Suppressor macrophage treated with lipopolysaccharide for 4 hours (primary cell): Measurements from ENCODE around the gene CIAO3.
"Not testable (repeated sequence)": the region's sequence is repeated elsewhere in the genome, so short reads cannot be mapped to it uniquely, and the experiment has no call there.

ENCODE experiments used
- DNase-seq: peaks from one replicate; pipeline ENCODE4 v3.0.0-alpha.2; 2020

CIAO3 gene

GRCh38 chr16:759110-759910 lies 18.5 kb upstream of the CIAO3 start:
- no peak for DNase-seq

GRCh38 chr16:756428-756827 lies 15.6 kb upstream of the CIAO3 start:
- DNase-seq, result peak; percentile 24

GRCh38 chr16:754656-755055 lies 13.9 kb upstream of the CIAO3 start:
- DNase-seq, result peak; percentile 73

DNA sequence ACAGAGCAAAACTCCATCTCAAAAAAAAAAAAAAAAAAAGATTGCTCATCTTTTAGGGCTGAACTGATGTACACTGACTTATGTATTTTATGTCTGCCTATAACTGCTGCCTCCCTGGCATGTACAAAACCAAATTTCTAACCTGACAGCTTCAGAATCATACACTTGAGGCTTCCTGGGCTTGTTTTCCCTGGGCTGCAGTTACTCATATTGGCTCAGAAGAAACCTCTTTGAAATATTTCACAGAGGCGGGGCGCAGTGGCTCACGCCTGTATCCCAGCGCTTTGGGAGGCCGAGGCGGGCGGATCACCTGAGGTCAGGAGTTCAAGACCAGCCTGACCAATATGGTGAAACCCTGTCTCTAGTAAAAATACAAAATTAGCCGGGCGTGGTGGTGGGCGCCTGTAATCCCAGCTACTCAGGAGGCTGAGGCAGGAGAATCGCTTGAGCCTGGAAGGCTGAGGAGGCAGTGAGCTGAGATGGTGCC lies 13.4 kb upstream of the CIAO3 start:
- DNase-seq, result not testable (repeated sequence)

DNA sequence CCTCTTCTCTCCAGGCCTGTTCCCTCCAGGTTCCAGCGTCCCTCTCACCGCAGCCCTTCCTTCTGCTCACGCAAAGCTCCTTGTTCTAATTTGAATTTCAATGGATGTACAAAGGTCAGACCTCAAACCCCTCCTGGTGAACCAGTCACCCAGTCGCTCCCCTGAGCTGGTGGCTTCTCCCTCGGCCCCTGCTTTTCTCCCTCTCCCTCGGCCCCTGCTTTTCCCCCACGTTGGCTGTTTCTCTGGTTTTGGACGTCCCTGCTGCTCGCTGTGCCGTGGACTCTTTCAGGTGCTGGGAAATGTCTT lies 11.2 kb upstream of the CIAO3 start:
- DNase-seq, result no peak

- DNase-seq, result no peak
Observed at GRCh38 chr16:751152-752006, 10.6 kb upstream of the CIAO3 start.

DNA sequence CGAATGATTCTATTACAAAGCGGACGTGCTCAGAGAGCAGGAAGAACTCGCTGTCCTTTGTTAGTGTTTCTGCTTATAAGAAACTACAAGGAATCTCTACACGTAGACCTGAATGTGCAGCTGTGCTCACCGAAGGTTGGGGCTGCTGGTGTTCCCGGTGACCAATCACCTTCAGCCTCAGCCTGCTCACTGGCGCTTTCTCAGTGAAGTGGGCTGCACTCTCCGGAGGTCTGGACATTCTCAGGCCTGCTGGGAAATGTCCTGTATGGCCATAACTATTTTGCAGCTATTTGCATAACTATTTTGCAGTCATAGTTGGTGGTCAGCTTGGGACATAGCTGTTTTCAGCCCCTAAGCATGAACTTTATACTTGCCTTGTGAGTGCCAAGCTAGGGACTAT lies 9.7 kb upstream of the CIAO3 start:
- no peak for DNase-seq

GRCh38 chr16:749010-749409 lies 8.2 kb upstream of the CIAO3 start:
- no peak for DNase-seq

- no peak for DNase-seq
Observed at GRCh38 chr16:747978-748746, 7.4 kb upstream of the CIAO3 start.

- DNase-seq, result no peak
Observed at GRCh38 chr16:746637-747036, 5.8 kb upstream of the CIAO3 start.

GRCh38 chr16:745739-746138 lies 4.9 kb upstream of the CIAO3 start:
- no peak for DNase-seq

GRCh38 chr16:743794-744500 lies 3.1 kb upstream of the CIAO3 start:
- no peak for DNase-seq

DNA sequence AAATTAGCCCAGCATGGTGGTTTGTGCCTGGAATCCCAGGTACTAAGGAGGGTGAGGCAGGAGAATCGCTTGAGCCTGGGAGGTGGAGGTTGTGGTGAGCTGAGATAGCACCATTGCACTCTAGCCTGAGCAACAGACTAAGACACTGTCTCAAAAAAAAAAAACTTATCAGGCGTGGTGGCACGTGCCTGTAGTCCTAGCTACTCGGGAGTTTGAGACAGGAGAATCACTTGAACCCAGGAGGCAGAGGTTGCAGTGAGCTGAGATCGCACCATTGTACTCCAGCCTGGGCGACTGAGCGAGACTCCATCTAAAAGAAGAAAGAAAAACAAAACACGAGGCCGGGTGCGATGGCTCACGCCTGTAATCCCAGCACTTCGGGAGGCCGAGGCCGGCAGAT lies 2.1 kb upstream of the CIAO3 start:
- not testable (repeated sequence) for DNase-seq

- DNase-seq, result no peak
Observed at GRCh38 chr16:741986-742629, 1.3 kb upstream of the CIAO3 start.

DNA sequence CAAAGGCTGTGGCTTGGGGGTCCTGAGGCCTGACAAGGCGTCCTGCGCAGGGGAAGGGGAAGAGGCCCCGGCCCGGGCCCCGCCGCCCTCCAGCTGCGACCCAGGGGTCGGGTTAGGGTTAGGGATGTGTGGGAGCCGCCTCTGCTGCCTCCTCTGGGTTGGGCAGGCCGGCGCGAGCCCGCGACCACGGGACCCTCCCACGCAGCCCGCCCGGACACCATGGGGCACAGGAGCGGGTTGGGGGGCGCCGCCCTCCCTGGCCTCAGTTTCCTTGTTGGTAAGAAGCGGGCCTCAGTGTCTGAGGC lies 386 bp downstream of the CIAO3 start:
- DNase-seq, result no peak

- DNase-seq, result no peak
Observed at GRCh38 chr16:739560-740458, 988 bp downstream of the CIAO3 start.

- DNase-seq, result no peak
Observed at GRCh38 chr16:736936-737481, 3.8 kb downstream of the CIAO3 start.

- no peak for DNase-seq
Observed at GRCh38 chr16:735982-736453, 4.8 kb downstream of the CIAO3 start.

- DNase-seq, result no peak
Observed at GRCh38 chr16:734981-735881, 5.6 kb downstream of the CIAO3 start.
